Smooth muscle cell (in vitro differentiated cells): Measurements from ENCODE around the gene KRTAP3-3. TPM values are rescaled to one million over a fixed set of nuclear protein-coding genes. Genes with fewer than 3 reads are reported as not detected.
A peak's percentile ranks its signal among the peaks of the same experiment; 100 is the strongest.

Experiments
- DNase-seq: peaks from one replicate; lab custom pipeline; 2025; ENCODE audit not compliant: unreplicated experiment; lab: John Stamatoyannopoulos, UW
- H2AFZ ChIP-seq: fragments of 200-600 bp; sonication (generic); 2 replicates; pipeline ENCODE4 v1.6.0; 2016; ENCODE audit warnings: antibody characterized with exemption, low read depth, mild to moderate bottlenecking
- H3F3A ChIP-seq: fragments of 200-600 bp; sonication (generic); 2 replicates; pipeline ENCODE4 v1.6.0; 2017; ENCODE audit warnings: antibody characterized with exemption, low read depth
- H3K27ac ChIP-seq: fragments of 200-600 bp; sonication (generic); 2 replicates; pipeline ENCODE4 v1.5.1; 2016; ENCODE audit warnings: low read depth, mild to moderate bottlenecking
- H3K27me3 ChIP-seq: fragments of 200-600 bp; sonication (generic); 2 replicates; pipeline ENCODE4 v1.6.1; 2016; ENCODE audit warnings: low read depth, mild to moderate bottlenecking
- H3K36me3 ChIP-seq: fragments of 200-600 bp; sonication (generic); 2 replicates; pipeline ENCODE4 v1.5.1; 2016; ENCODE audit warnings: low read depth
- H3K4me1 ChIP-seq: fragments of 200-600 bp; sonication (generic); 2 replicates; pipeline ENCODE4 v1.5.1; 2016; ENCODE audit warnings: low read depth
- H3K4me2 ChIP-seq: fragments of 200-600 bp; sonication (generic); 2 replicates; pipeline ENCODE4 v1.6.0; 2016; ENCODE audit warnings: mild to moderate bottlenecking
- H3K4me3 ChIP-seq: fragments of 200-600 bp; sonication (generic); 2 replicates; pipeline ENCODE4 v1.5.1; 2016; ENCODE audit warnings: mild to moderate bottlenecking
- H3K79me2 ChIP-seq: fragments of 200-600 bp; sonication (generic); 2 replicates; pipeline ENCODE4 v1.6.0; 2016; ENCODE audit warnings: low read depth, mild to moderate bottlenecking
- H3K9ac ChIP-seq: fragments of 200-600 bp; sonication (generic); 2 replicates; pipeline ENCODE4 v1.6.0; 2016; ENCODE audit warnings: low read depth
- H3K9me3 ChIP-seq: fragments of 200-600 bp; sonication (generic); replicated peaks from 2 replicates; pipeline ENCODE4 v1.5.1; 2016; ENCODE audit warnings: low read depth
- H4K20me1 ChIP-seq: fragments of 200-600 bp; sonication (generic); 2 replicates; pipeline ENCODE4 v1.6.0; 2016; ENCODE audit warnings: low read depth
- WGBS: methylation state at CpG from one replicate; pipeline ENCODE4 v1.1.7; 2016; ENCODE audit warnings: low lambda C conversion rate; 5-methylcytosine and 5-hydroxymethylcytosine counted together
- polyA plus RNA-seq: library from polyadenylated mRNA; unstranded; fragments of >200 nt; fragmentation: Nextera tagmentation; extraction: Ambion mirVana; gene quantifications from 2 replicates; pipeline ENCODE4 v1.2.1, GENCODE V29; 2016
- total RNA-seq: library from RNA; depleted of rRNA; stranded (reverse); fragments of >200 nt; gene quantifications from 2 replicates; pipeline ENCODE4 v1.2.3, GENCODE V29; 2014
- TF ChIP-seq, protein P1 (sequence below): fragments of 200-600 bp; sonication (generic); IDR thresholded peaks from 2 replicates; pipeline ENCODE4 v1.5.1; 2017; ENCODE audit warnings: borderline replicate concordance, mild to moderate bottlenecking, antibody characterized with exemption; ENCODE audit not compliant: insufficient read depth, poor library complexity, severe bottlenecking

KRTAP3-3 gene
- total and polyA plus RNA-seq, 2 experiments from 2014 or later: not detected

DNA sequence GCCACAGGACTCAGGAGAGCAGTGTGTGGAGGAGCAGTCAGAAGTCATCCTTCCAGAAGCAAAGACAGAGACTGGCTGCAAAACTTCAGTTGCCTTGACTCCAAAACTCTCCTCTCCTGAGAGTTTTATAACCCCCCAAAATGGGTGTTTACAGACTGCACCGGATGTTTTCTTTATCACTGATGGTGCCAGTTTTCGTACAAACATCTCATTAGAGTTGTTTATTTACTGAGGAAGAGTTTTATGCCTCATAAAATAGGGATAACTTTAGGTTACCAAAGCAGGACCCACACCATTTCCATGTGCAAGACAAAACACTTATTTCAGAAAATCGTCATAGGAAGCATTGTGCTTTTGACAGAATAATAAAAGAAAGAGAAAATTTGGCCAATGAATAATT is 9.7 kb downstream of the KRTAP3-3 start, which contains the start of gene KRT40:
Gene KRT40 (minus strand): TSS at position 101 of the 400 bp plus-strand sequence. CDS start 53 bp downstream, at position 48.
- Histone ChIP-seq H4K20me1 (no peaks in the 10 kb centered on the region), H3K9me3 (no peaks in the 10 kb centered on the region), H3K4me3 (no peak within 1 kb of the TSS), H3K4me1 (peaks cover 7% of the 10 kb centered on the region), H3K9ac (no peak within 1 kb of the TSS), H3K36me3 (no peaks in the 10 kb centered on the region), H3K27ac (no peak within 1 kb of the TSS), H3K27me3 (no peaks in the 10 kb centered on the region), H3K4me2 (no peak within 1 kb of the TSS), H2AFZ (no peak within 1 kb of the TSS), H3F3A (no peaks in the 10 kb centered on the region), H3K79me2 (no peaks in the 10 kb centered on the region)
- DNase-seq: no peak
- 70% methylated on average over 3 of the region's 3 CpGs for WGBS
- TF ChIP-seq, protein P1, sequence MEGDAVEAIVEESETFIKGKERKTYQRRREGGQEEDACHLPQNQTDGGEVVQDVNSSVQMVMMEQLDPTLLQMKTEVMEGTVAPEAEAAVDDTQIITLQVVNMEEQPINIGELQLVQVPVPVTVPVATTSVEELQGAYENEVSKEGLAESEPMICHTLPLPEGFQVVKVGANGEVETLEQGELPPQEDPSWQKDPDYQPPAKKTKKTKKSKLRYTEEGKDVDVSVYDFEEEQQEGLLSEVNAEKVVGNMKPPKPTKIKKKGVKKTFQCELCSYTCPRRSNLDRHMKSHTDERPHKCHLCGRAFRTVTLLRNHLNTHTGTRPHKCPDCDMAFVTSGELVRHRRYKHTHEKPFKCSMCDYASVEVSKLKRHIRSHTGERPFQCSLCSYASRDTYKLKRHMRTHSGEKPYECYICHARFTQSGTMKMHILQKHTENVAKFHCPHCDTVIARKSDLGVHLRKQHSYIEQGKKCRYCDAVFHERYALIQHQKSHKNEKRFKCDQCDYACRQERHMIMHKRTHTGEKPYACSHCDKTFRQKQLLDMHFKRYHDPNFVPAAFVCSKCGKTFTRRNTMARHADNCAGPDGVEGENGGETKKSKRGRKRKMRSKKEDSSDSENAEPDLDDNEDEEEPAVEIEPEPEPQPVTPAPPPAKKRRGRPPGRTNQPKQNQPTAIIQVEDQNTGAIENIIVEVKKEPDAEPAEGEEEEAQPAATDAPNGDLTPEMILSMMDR: no peak

DNA sequence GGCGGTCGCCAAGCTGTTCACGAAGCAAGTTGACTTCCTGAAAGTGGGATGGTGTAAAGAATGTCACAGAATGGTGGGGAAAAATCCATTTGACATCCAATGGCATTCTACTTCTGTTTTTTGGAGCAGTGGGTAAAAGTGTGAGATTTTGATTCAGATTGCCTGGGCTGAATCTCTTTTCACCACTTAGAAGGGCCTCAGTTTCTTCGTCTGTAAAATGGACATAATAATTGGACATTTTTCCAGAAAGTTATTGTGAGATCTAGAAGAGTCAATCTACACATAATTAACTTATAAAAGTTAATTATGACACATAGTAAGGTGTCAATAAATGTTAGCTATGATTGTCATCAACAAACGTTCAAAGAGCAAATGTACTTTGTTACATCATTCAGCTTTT is 12.8 kb downstream of the KRTAP3-3 start:
- Histone ChIP-seq H4K20me1 (no peaks in the 10 kb centered on the region), H3F3A (no peaks in the 10 kb centered on the region), H2AFZ (no peak overlapping the region), H3K4me1 (peaks cover 7% of the 10 kb centered on the region), H3K9ac (no peak overlapping the region), H3K27ac (no peak overlapping the region), H3K27me3 (no peaks in the 10 kb centered on the region), H3K79me2 (no peaks in the 10 kb centered on the region), H3K4me2 (peak overlapping the region; percentile 9), H3K36me3 (no peaks in the 10 kb centered on the region), H3K9me3 (no peaks in the 10 kb centered on the region), H3K4me3 (no peak overlapping the region)
- WGBS: 73% methylated on average over 5 of the region's 5 CpGs
- TF ChIP-seq, protein P1: no peak
- no peak for DNase-seq

DNA sequence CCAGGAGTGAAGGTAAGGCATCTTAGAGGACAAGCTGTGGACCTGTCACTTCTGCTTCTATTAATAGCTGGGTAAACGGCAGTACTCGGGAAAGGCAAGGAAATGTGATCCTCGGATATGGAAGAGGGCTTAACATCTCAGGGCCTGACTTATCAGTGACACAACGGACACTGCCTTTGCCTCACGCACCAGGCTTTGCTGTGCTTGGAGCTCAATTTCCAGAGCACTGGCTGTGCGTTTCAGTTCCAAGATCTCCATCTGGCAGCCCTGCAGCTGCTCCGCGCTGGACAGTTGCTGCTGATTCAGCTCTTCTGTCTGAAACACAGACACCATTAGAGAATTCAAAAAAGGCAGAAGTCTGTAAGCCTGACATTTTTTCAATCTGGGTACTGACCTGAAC is 13.4 kb downstream of the KRTAP3-3 start:
- no peak overlapping the region for H2AFZ ChIP-seq
- DNase-seq: peak; percentile 7
- no peak overlapping the region for H3K9ac ChIP-seq
- TF ChIP-seq, protein P1: no peak
- H3K4me2 ChIP-seq: peak overlapping the region; percentile 9
- no peaks in the 10 kb centered on the region for H3K36me3 ChIP-seq
- no peaks in the 10 kb centered on the region for H3K9me3 ChIP-seq
- peaks cover 7% of the 10 kb centered on the region for H3K4me1 ChIP-seq
- 9% methylated on average over 8 of the region's 8 CpGs for WGBS
- H4K20me1 ChIP-seq: no peaks in the 10 kb centered on the region
- no peaks in the 10 kb centered on the region for H3K27me3 ChIP-seq
- no peaks in the 10 kb centered on the region for H3K79me2 ChIP-seq
- no peaks in the 10 kb centered on the region for H3F3A ChIP-seq
- H3K4me3 ChIP-seq: no peak overlapping the region
- no peak overlapping the region for H3K27ac ChIP-seq

DNA sequence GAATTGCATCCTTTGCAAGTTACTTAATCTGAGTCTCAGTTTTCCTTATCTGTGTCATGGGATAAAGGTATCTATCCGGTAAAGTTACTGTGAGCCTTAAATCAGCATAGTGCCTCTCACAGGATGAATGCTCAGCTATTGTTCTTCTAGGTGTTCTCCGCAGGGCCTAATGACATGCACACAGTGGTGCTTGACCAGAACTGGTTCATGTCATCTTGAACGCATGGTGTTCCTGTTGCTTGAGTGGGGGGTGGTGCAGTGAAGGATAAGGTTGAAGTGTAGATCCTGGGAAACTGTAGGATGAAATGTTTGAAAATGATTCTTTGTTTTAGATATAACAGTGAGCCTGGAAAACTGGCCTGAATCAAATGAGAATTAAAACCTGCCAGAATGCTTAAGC is 13.8 kb downstream of the KRTAP3-3 start:
- 73% methylated on average over 3 of the region's 3 CpGs for WGBS
- no peak overlapping the region for H2AFZ ChIP-seq
- TF ChIP-seq, protein P1: no peak

More for the DNA sequence above, 13.8 kb downstream of the KRTAP3-3 start:
- Histone ChIP-seq H3K27ac (no peak overlapping the region), H4K20me1 (no peaks in the 10 kb centered on the region), H3F3A (no peaks in the 10 kb centered on the region), H3K27me3 (no peaks in the 10 kb centered on the region), H3K4me2 (no peak overlapping the region), H3K4me1 (peaks cover 7% of the 10 kb centered on the region), H3K9me3 (no peaks in the 10 kb centered on the region), H3K36me3 (no peaks in the 10 kb centered on the region), H3K4me3 (no peak overlapping the region), H3K9ac (no peak overlapping the region), H3K79me2 (no peaks in the 10 kb centered on the region)
- no peak for DNase-seq
